SJSA1 (cell line): Measurements from ENCODE around the gene GAMT. TPM values are rescaled to one million over a fixed set of nuclear protein-coding genes. Genes with fewer than 3 reads are reported as not detected.

Experiments used
- total RNA-seq: library from RNA; depleted of rRNA; stranded (reverse); fragments of >200 nt; shearing (Covaris generic); gene quantifications from 2 replicates; pipeline ENCODE4 v1.2.3, GENCODE V29; 2014; rRNA removed

The GAMT gene
- total RNA-seq, 1 experiment from 2014 or later: 35.8 TPM

Other genes starting within 250 kb of the GAMT start
- 24.8 and 26.2 TPM in 2 replicates for gene SBNO2, start 227.3 kb downstream of the GAMT start, total RNA-seq
- gene STK11, start 195.8 kb downstream of the GAMT start, total RNA-seq: 61.6 and 70.1 TPM in 2 replicates
- 0.50 and 1.6 TPM in 2 replicates for gene CBARP, start 163.5 kb downstream of the GAMT start, total RNA-seq
- gene ATP5F1D, start 159.8 kb downstream of the GAMT start, total RNA-seq: 42.4 and 68.8 TPM in 2 replicates
- 3.7 and 7.2 TPM in 2 replicates for gene MIDN, start 153.0 kb downstream of the GAMT start, total RNA-seq
- 314 and 318 TPM in 2 replicates for gene CIRBP, start 132.2 kb downstream of the GAMT start, total RNA-seq
- gene FAM174C, start 126.0 kb downstream of the GAMT start, total RNA-seq: 32.2 and 40.6 TPM in 2 replicates
- gene EFNA2, start 115.7 kb downstream of the GAMT start, total RNA-seq: not detected in 2 replicates
- gene NDUFS7, start 17.6 kb downstream of the GAMT start, total RNA-seq: 83.4 and 112 TPM in 2 replicates
- gene DAZAP1, start 6.0 kb upstream of the GAMT start, total RNA-seq: 92.9 and 131 TPM in 2 replicates
- gene RPS15, start 36.9 kb upstream of the GAMT start, total RNA-seq: 1,442 and 2,183 TPM in 2 replicates
- 0.25 TPM in 1 of 2 replicates, not detected in the other for gene APC2, start 48.6 kb upstream of the GAMT start, total RNA-seq
- gene C19orf25, start 77.7 kb upstream of the GAMT start, total RNA-seq: 29.3 and 34.2 TPM in 2 replicates
- gene PCSK4, start 88.8 kb upstream of the GAMT start, total RNA-seq: 0.34 TPM in 1 of 2 replicates, not detected in the other
- gene REEP6, start 89.6 kb upstream of the GAMT start, total RNA-seq: 0.92 TPM in 1 of 2 replicates, not detected in the other
- gene ADAMTSL5, start 111.5 kb upstream of the GAMT start, total RNA-seq: 2.6 and 4.0 TPM in 2 replicates
- not detected in 2 replicates for gene PLK5, start 122.5 kb upstream of the GAMT start, total RNA-seq
- gene MEX3D, start 166.8 kb upstream of the GAMT start, total RNA-seq: 109 and 116 TPM in 2 replicates
- gene MBD3, start 191.3 kb upstream of the GAMT start, total RNA-seq: 128 and 130 TPM in 2 replicates
- gene UQCR11, start 203.9 kb upstream of the GAMT start, total RNA-seq: 60.1 and 83.4 TPM in 2 replicates